ENCODE data around the gene NHEJ1.

NHEJ1 gene

DNA sequence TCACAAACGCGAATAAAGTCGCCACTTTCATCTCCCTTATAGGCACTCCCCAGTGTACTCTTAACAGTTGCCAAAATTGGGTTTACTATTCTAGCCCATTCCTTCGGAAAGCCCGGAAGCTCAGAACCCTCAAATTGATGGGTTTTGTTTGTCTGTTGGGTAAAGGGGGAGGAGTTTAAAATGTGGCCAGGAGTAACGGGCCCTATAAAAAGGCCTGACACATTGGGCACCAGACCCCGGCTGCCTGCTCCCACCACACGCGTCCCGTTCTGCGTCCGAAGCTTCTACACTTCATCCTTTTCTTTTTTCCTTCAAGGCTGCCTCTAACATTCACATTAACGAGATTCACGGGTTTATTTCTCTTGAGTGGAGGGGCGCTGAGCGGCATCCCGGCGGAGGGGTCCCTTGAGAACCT lies 837 bp downstream of the NHEJ1 start:
- Histone ChIP-seq H3K4me1 (ENCODE audit: control insufficient read depth, low read length) (peaks cover 14% of the 10 kb centered on the region), H3K36me3 (ENCODE audit: control insufficient read depth, low read length) (peaks cover 10% of the 10 kb centered on the region), H3K27ac (ENCODE audit: low read depth, low read length) (no peak overlapping the region), H3K9me3 (ENCODE audit: control insufficient read depth, insufficient read depth, low read length) (no peaks in the 10 kb centered on the region), H3F3A (ENCODE audit: control insufficient read depth, insufficient read depth) (peaks cover 9% of the 10 kb centered on the region; the same call in 1 of the 2 replicates), H3K4me3 (ENCODE audit: low read length) (peak overlapping the region; percentile 83), H3K27me3 (ENCODE audit: control insufficient read depth, low read length) (no peaks in the 10 kb centered on the region), H4K20me1 (ENCODE audit: control insufficient read depth, insufficient read depth, low read depth, low read length) (peaks cover 3% of the 10 kb centered on the region; the same call in 1 of the 2 replicates), H3K9me2 (replicated peaks; ENCODE audit: control insufficient read depth, low read length) (no peaks in the 10 kb centered on the region), H3K79me2 (ENCODE audit: control insufficient read depth, low read length) (no peaks in the 10 kb centered on the region), H3K4me2 (ENCODE audit: low read length) (peak overlapping the region; percentile 72)
- TF ChIP-seq, protein P1, sequence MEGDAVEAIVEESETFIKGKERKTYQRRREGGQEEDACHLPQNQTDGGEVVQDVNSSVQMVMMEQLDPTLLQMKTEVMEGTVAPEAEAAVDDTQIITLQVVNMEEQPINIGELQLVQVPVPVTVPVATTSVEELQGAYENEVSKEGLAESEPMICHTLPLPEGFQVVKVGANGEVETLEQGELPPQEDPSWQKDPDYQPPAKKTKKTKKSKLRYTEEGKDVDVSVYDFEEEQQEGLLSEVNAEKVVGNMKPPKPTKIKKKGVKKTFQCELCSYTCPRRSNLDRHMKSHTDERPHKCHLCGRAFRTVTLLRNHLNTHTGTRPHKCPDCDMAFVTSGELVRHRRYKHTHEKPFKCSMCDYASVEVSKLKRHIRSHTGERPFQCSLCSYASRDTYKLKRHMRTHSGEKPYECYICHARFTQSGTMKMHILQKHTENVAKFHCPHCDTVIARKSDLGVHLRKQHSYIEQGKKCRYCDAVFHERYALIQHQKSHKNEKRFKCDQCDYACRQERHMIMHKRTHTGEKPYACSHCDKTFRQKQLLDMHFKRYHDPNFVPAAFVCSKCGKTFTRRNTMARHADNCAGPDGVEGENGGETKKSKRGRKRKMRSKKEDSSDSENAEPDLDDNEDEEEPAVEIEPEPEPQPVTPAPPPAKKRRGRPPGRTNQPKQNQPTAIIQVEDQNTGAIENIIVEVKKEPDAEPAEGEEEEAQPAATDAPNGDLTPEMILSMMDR (IDR thresholded peaks at IDR 0.05; ENCODE audit: low read depth, low read length, poor library complexity, severe bottlenecking) = no peak
- no peak for TF ChIP-seq EZH2phosphoT487 (IDR thresholded peaks at IDR 0.05; ENCODE audit: borderline replicate concordance, low read length)

DNA sequence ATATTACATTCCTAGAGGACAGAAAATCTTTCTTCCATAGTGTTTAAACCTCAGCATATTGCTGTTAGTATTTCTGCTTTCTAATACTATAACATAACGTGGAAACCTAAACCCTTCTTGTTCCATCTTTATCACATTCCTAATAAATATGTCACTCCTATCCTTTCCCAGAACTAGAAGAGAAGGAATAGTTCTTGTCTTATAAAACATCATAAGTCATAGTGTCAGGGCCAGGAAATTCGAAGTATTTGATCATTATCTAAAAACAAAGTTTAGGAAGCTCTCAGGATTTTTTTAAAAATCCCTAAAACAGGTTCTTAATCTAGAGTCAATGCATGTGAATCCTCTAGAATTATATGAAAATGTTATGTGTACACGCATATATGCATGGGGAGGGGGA lies 2.0 kb downstream of the NHEJ1 start:
- Histone ChIP-seq H4K20me1 (ENCODE audit: control insufficient read depth, insufficient read depth, low read depth, low read length) (peaks cover 3% of the 10 kb centered on the region; the same call in 1 of the 2 replicates), H3K9me2 (replicated peaks; ENCODE audit: control insufficient read depth, low read length) (no peaks in the 10 kb centered on the region), H3K4me1 (ENCODE audit: control insufficient read depth, low read length) (peaks cover 14% of the 10 kb centered on the region), H3K4me2 (ENCODE audit: low read length) (no peak overlapping the region), H3K27ac (ENCODE audit: low read depth, low read length) (no peak overlapping the region), H3K4me3 (ENCODE audit: low read length) (no peak overlapping the region), H3F3A (ENCODE audit: control insufficient read depth, insufficient read depth) (peaks cover 16% of the 10 kb centered on the region; the same call in 1 of the 2 replicates), H3K9me3 (ENCODE audit: control insufficient read depth, insufficient read depth, low read length) (no peaks in the 10 kb centered on the region), H3K36me3 (ENCODE audit: control insufficient read depth, low read length) (peaks cover 18% of the 10 kb centered on the region), H3K79me2 (ENCODE audit: control insufficient read depth, low read length) (no peaks in the 10 kb centered on the region), H3K27me3 (ENCODE audit: control insufficient read depth, low read length) (no peaks in the 10 kb centered on the region)
- TF ChIP-seq, protein P1 (IDR thresholded peaks at IDR 0.05; ENCODE audit: low read depth, low read length, poor library complexity, severe bottlenecking) = no peak
- TF ChIP-seq EZH2phosphoT487 (IDR thresholded peaks at IDR 0.05; ENCODE audit: borderline replicate concordance, low read length) = no peak

DNA sequence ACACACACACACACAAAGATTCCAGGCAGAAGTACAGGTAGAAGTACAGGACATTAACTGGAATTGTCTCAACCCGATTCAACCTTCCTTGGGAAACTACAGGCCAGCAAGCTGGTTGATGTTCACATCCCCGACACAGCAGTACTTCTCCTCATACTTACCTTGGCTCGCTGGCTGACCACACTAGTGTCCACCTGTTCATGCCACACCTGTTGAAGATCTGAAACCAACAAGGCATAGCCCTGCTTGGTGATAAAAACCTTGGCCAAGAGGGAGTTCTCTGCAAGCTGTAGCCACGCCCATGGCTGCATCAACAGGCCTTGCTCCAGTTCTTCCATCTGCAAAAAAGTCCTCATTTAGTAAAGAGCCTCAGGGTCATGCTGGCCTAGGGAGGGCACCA lies 2.6 kb downstream of the NHEJ1 start:
- Histone ChIP-seq H3K27ac (ENCODE audit: low read depth, low read length) (no peak overlapping the region), H3K9me2 (replicated peaks; ENCODE audit: control insufficient read depth, low read length) (no peaks in the 10 kb centered on the region), H4K20me1 (ENCODE audit: control insufficient read depth, insufficient read depth, low read depth, low read length) (peaks cover 3% of the 10 kb centered on the region; the same call in 1 of the 2 replicates), H3F3A (ENCODE audit: control insufficient read depth, insufficient read depth) (peaks cover 16% of the 10 kb centered on the region; the same call in 1 of the 2 replicates), H3K79me2 (ENCODE audit: control insufficient read depth, low read length) (no peaks in the 10 kb centered on the region), H3K36me3 (ENCODE audit: control insufficient read depth, low read length) (peaks cover 19% of the 10 kb centered on the region), H3K4me2 (ENCODE audit: low read length) (no peak overlapping the region), H3K27me3 (ENCODE audit: control insufficient read depth, low read length) (no peaks in the 10 kb centered on the region), H3K9me3 (ENCODE audit: control insufficient read depth, insufficient read depth, low read length) (no peaks in the 10 kb centered on the region), H3K4me3 (ENCODE audit: low read length) (no peak overlapping the region), H3K4me1 (ENCODE audit: control insufficient read depth, low read length) (peaks cover 14% of the 10 kb centered on the region)
- TF ChIP-seq, protein P1 (IDR thresholded peaks at IDR 0.05; ENCODE audit: low read depth, low read length, poor library complexity, severe bottlenecking) = no peak
- TF ChIP-seq EZH2phosphoT487 (IDR thresholded peaks at IDR 0.05; ENCODE audit: borderline replicate concordance, low read length) = no peak

Measured in DOHH2 (cell line).